Upper lobe of right lung (tissue), 1 donor: Measurements from ENCODE around the gene HOXA10. TPM values are rescaled to one million over a fixed set of nuclear protein-coding genes. Genes with fewer than 3 reads are reported as not detected.
A peak's percentile ranks its signal among the peaks of the same experiment; 100 is the strongest.

ENCODE experiments used
- ATAC-seq: fragments of 200-7000 bp; cut with Tn5 transposase; one replicate; pipeline ENCODE4 v1.9.1; 2020; ENCODE audit warnings: mild to moderate bottlenecking, moderate library complexity
- DNase-seq: peaks from one replicate; pipeline ENCODE4 v3.0.0-alpha.2; 2020
- H3K27ac ChIP-seq: fragments of 200-600 bp; one replicate; pipeline ENCODE4 v1.8.0; 2022
- H3K27me3 ChIP-seq: fragments of 200-600 bp; one replicate; pipeline ENCODE4 v1.8.0; 2022; ENCODE audit warnings: mild to moderate bottlenecking
- H3K36me3 ChIP-seq: fragments of 200-600 bp; one replicate; pipeline ENCODE4 v1.8.0; 2022
- H3K4me1 ChIP-seq: fragments of 200-600 bp; one replicate; pipeline ENCODE4 v1.8.0; 2022
- H3K4me3 ChIP-seq: fragments of 200-600 bp; one replicate; pipeline ENCODE4 v1.8.0; 2022; ENCODE audit warnings: mild to moderate bottlenecking
- H3K9me3 ChIP-seq: fragments of 200-600 bp; one replicate; pipeline ENCODE4 v1.8.0; 2022
- intact Hi-C: fragments of 100-400 bp; cut with DNase I; formaldehyde crosslinking; loops from one replicate; pipeline ENCODE4 v1.11.0; 2022
- microRNA-seq: library from miRNA; unstranded; fragments of <30 nt; microRNA quantifications from one replicate; pipeline ENCODE4 v1.2.0, GENCODE V29; 2020; ENCODE audit warnings: borderline microRNAs expressed
- total RNA-seq: library from RNA; stranded (reverse); fragmentation: NEBNext Ultra II Directional; extraction: Animal tissue kit (Norgen Biotek cat#: 25700); gene quantifications from one replicate; pipeline ENCODE4 v1.2.1, GENCODE V29; 2021
- TF ChIP-seq, protein P1 (sequence below): fragments of 200-600 bp; IDR thresholded peaks from one replicate; pipeline ENCODE4 v1.8.0; 2022; ENCODE audit warnings: antibody characterized with exemption
- donor health status: DM: no; HTN: yes; CAD: no; lungs with severe emphysema.

The HOXA10 gene
- total RNA-seq, 1 donor from 2014 or later, result 0.38 TPM

DNA sequence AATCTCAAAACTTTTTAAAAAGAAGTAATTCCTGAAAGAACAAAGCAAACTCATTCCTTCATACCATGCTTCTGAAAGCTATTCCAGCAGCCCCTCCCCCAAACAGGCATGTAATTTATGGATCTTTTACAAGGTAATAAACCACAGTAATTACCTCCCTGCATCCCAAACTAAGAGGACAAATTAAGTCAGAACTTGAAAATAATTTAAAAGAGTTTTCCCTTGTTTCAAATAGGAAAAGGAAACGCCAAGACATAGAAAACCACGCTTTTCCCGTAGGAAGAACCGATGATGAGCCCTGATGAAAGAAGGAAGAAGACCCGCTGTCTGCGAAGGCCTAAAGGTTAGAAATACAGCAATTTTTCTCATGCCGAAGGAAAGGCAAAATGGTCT, 52.4 kb downstream of the HOXA10 start:
- Histone ChIP-seq H3K4me1 (peaks cover 23% of the 10 kb centered on the region), H3K27me3 (peaks cover 5% of the 10 kb centered on the region), H3K36me3 (no peaks in the 10 kb centered on the region), H3K9me3 (no peaks in the 10 kb centered on the region), H3K27ac (peak overlapping the region; percentile 89), H3K4me3 (peak overlapping the region; percentile 45)
- DNase-seq (no peak), ATAC-seq (no peak)
- intact Hi-C loops, result loop anchor here (5.0 kb wide), 1 partner anchor 264 kb away; no protein-coding TSS in a partner anchor
- TF ChIP-seq, protein P1, sequence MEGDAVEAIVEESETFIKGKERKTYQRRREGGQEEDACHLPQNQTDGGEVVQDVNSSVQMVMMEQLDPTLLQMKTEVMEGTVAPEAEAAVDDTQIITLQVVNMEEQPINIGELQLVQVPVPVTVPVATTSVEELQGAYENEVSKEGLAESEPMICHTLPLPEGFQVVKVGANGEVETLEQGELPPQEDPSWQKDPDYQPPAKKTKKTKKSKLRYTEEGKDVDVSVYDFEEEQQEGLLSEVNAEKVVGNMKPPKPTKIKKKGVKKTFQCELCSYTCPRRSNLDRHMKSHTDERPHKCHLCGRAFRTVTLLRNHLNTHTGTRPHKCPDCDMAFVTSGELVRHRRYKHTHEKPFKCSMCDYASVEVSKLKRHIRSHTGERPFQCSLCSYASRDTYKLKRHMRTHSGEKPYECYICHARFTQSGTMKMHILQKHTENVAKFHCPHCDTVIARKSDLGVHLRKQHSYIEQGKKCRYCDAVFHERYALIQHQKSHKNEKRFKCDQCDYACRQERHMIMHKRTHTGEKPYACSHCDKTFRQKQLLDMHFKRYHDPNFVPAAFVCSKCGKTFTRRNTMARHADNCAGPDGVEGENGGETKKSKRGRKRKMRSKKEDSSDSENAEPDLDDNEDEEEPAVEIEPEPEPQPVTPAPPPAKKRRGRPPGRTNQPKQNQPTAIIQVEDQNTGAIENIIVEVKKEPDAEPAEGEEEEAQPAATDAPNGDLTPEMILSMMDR, result no peak

Small RNA genes lying within 50 kb of the gene (microRNA-seq; reads per million reads assigned to microRNA genes)
- gene MIR196B, result 41.3 reads per million, percentile 54 among the genes with 10 or more reads in this experiment

Other genes with a start within 250 kb of the HOXA10 start
- 0.75 TPM for gene HOXA1, start 78.3 kb downstream of the HOXA10 start, total RNA-seq
- gene HOXA2, start 71.6 kb downstream of the HOXA10 start, total RNA-seq, result 2.1 TPM
- 7.1 TPM for gene HOXA4, start 43.6 kb downstream of the HOXA10 start, total RNA-seq
- 16.0 TPM for gene HOXA5, start 30.6 kb downstream of the HOXA10 start, total RNA-seq
- 6.5 TPM for gene HOXA6, start 26.5 kb downstream of the HOXA10 start, total RNA-seq
- 8.7 TPM for gene HOXA3, start 21.7 kb downstream of the HOXA10 start, total RNA-seq
- 2.9 TPM for gene HOXA7, start 17.6 kb downstream of the HOXA10 start, total RNA-seq
- gene HOXA9, start 8.8 kb downstream of the HOXA10 start, total RNA-seq, result 1.2 TPM
- not detected for gene HOXA11, start 10.9 kb upstream of the HOXA10 start, total RNA-seq
- not detected for gene HOXA13, start 25.8 kb upstream of the HOXA10 start, total RNA-seq
- gene EVX1, start 68.5 kb upstream of the HOXA10 start, total RNA-seq, result not detected